Measurements from ENCODE around the gene NECTIN2.

The NECTIN2 gene
- total RNA-seq = 0 to 3.1 (median 0.85) reads per million in 9 experiments

DNA sequence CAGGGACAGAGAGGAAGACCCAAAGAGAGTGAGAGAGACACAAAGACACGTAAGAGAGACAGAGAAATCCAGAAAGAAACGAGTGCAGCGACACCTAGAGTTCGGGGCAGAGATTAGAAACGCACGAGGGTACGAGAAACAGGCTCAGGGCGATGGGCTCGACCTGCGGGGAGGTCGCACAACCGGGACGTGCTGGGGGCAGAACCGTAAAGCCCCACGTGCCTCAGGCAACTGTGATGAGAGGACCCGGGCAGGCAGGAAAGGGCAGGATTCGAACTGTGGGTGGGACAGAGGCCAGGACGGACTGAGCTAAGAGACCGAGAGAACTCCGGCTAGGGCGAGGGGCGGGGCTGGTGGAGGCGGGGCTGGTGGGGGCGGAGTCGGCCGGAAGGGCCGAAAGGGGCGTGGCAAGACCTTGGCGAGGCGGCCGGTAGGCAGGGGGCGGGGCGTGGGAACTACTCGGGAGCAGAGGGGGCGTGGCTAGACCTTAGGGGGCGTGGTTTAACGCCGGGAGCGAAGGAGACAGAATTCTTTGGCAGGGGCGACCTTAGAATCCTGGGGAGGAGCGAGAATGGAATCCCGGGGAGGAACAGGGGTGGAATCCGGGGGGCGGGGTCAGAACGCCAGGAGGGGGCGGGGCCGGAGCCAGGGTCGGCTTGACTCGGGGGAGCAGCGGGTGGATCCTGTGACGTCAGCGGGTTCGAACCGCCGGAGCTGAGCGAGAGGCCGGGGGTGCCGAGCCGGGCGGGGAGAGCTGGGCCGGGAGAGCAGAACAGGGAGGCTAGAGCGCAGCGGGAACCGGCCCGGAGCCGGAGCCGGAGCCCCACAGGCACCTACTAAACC, at the start of gene NECTIN2:
NECTIN2 (plus strand) TSS at position 686 of the 843 bp plus-strand sequence. CDS start 229 bp downstream, outside the sequence.
- Mint-ChIP-seq H3K4me3 (peak within 1 kb of the TSS; percentile 85 to 90), H3K27ac (peak within 1 kb of the TSS; percentile 74 to 82), H3K36me3 (ENCODE audit: insufficient read depth) (peaks cover 15% of the 10 kb centered on the region), H3K9me3 (no peaks in the 10 kb centered on the region), H3K27me3 (peaks cover 10 to 34% of the 10 kb centered on the region in 2 donors), H3K4me1 (ENCODE audit: low read depth in 2 of 2) (peaks cover 20 to 21% of the 10 kb centered on the region in 2 donors)
- ATAC-seq (replicated peaks) (peak; percentile 67), DNase-seq (peak; percentile 56 to 62 (median 61))

DNA sequence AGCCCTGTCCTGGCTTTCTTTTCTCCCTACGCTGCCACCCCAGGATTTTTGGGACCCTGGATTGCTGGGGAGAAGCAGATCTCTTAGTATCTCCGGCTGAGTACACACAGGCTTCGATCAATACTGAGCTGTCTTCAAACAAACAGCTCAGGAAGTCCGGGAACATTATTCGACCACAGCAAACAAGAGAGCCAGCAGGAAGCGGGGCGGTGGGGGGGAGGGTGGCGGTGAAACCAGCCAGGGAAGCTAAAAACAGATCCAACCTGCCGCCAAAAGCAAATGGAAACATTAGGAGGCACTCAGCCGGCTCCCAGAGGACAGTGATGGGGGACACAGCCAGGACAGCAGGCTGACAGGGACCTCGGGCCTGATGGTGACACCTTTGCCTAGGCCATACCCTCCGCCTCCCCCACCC, 49.4 kb upstream of the NECTIN2 start:
- H3K4me3 Mint-ChIP-seq = no peak overlapping the region
- H3K27ac Mint-ChIP-seq = no peak overlapping the region
- H3K9me3 Mint-ChIP-seq = no peaks in the 10 kb centered on the region

DNA sequence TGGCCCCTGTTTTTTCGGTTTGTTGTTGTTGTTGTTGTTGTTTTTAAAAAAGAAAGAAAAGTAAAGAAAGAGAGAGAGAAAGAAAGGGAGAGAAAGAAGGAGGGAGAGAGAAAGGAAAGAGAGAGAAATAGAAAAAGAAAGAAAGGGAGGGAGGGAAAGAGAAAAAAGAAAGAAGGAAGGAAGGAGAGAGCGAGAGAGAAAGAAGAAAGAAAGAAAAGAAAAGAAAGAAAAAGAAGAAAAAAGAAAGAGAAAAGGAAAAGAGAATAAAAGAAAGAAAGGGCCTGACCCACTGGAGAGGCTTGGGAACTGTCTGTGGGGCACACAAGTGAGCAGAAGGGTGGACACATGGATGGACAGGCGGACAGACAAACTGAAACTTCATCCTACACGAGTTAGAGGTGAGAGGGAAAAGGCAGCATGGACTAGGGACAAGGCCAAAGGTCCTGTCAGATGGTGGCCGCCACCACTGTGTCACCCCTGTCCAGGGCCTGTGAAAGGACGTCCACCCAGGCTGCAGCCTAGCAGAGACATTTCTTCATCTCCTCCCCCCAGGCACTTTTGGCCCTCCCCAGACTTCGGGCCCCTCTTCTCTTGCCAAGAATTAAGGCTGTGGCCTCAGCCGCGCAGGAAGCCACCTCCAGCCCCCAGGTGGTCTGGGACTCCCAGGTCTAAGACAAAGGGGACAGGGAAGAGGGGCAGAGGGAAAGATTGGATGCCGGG, 46.3 kb upstream of the NECTIN2 start:
- no peaks in the 10 kb centered on the region for H3K4me1 Mint-ChIP-seq (ENCODE audit: low read depth in 2 of 2)
- peaks cover 3% of the 10 kb centered on the region for H3K36me3 Mint-ChIP-seq (ENCODE audit: insufficient read depth)
- no peak for DNase-seq
- ATAC-seq (replicated peaks) = no peak
- no peaks in the 10 kb centered on the region for H3K9me3 Mint-ChIP-seq
- H3K27me3 Mint-ChIP-seq = peaks cover 5 to 8% of the 10 kb centered on the region in 2 donors
- peak overlapping the region in 1 of 2 donors; percentile 73 for H3K27ac Mint-ChIP-seq
- no peak overlapping the region for H3K4me3 Mint-ChIP-seq

More for the DNA sequence above, 49.4 kb upstream of the NECTIN2 start:
- ATAC-seq (replicated peaks) (no peak), DNase-seq (no peak)
- Mint-ChIP-seq H3K27me3 (peaks cover 10 to 16% of the 10 kb centered on the region in 2 donors), H3K4me1 (ENCODE audit: low read depth in 2 of 2) (no peaks in the 10 kb centered on the region), H3K36me3 (ENCODE audit: insufficient read depth) (peaks cover 3% of the 10 kb centered on the region)

DNA sequence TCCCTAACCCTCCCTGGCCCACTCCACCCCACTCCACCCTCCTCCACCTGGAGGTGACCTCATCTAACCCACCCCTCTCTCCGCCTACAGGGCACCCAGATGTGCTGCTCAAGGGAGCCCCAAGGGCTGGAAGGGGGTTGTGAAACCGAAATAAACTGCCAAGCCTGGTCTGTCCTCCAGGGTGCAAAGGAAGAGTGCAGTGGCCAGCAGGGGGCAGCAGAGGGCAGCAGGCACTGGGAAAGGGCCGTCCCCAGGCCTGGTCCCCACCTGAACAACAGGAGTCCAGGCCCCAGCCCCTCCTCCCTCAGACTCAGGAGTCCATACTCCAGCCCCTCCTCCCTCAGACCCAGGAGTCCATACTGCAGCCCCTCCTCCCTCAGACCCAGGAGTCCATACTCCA, 45.6 kb upstream of the NECTIN2 start:
- DNase-seq (peak; percentile 80 to 82 (median 81)), ATAC-seq (replicated peaks) (peak; percentile 100)
- no peaks in the 10 kb centered on the region for H3K9me3 Mint-ChIP-seq
- H3K36me3 Mint-ChIP-seq (ENCODE audit: insufficient read depth) = peaks cover 3% of the 10 kb centered on the region
- peaks cover 5 to 8% of the 10 kb centered on the region in 2 donors for H3K27me3 Mint-ChIP-seq
- H3K4me3 Mint-ChIP-seq = no peak overlapping the region
- peak overlapping the region in 1 of 2 donors; percentile 73 for H3K27ac Mint-ChIP-seq
- no peaks in the 10 kb centered on the region for H3K4me1 Mint-ChIP-seq (ENCODE audit: low read depth in 2 of 2)

DNA sequence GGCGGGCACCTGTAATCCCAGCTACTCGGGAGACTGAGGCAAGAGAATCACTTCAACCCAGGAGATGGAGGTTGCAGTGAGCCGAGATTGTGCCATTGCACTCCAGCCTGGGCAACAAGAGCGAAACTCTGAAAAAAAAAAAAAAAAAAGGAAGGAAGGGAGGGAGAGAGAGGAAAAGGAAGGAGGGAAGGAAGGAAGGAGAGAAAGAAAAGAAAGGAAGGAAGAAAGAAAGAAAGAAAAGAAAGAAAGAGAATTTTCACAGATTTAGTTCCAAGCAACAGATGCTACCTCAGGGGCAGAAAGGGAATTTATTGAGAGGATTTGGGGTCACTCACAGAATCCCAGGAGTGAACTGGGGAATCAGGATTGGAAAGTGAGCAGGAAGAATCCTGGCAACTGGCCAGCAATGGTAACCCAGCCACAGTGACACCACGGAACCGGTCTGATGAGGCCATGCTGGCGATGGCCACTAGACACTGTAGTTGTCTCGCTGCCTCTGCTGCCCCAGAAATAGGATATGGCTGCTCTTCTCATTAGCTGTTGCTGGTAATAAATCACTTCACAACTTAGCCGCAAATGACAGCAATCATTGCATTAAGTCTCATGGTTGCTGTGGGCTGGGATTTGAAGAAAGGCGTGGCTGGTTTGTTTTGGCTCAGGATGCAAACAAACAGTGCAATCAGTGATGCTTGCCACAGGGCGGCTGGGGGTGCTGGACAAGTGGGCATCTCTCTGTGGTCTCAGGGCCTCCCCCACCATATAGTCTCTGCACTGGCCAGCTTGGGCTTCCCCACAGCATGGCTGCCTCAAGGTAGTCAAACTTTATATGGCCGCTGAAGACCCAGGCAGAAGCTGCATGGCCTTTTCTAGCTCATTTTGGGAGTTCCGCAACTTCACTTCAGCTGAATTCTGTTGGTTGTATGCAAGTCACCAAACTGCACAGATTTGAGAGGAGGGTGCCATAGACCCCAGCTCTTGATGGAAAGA, 42.4 kb upstream of the NECTIN2 start:
- no peak for DNase-seq
- Mint-ChIP-seq H3K27ac (no peak overlapping the region), H3K9me3 (no peaks in the 10 kb centered on the region), H3K36me3 (ENCODE audit: insufficient read depth) (peaks cover 6% of the 10 kb centered on the region), H3K4me3 (no peak overlapping the region), H3K4me1 (ENCODE audit: low read depth in 2 of 2) (peaks cover 0 to 4% of the 10 kb centered on the region in 2 donors), H3K27me3 (peaks cover 12 to 30% of the 10 kb centered on the region in 2 donors)
- ATAC-seq (replicated peaks) = no peak

DNA sequence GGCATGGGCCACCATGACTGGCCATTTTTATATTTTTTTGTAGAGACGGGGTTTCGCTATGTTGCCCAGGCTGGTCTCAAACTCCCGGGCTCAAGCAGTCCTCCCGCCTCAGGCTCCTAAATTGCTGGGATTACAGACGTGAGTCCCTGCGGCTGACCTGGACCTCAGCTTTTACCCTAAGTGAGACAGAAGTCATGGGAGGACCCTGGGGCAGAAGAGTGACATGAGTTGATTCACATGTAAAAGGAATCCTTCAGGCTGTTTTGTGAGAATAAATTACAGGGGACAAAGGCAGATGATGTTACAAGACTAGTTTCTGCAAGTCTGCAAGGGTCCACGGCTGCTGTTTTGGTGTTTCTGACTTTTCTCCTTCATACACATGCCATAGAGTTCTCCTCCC, 39.8 kb upstream of the NECTIN2 start:
- DNase-seq (no peak), ATAC-seq (replicated peaks) (no peak)
- H3K4me1 Mint-ChIP-seq (ENCODE audit: low read depth in 2 of 2) = peaks cover 0 to 4% of the 10 kb centered on the region in 2 donors
- peaks cover 26 to 56% of the 10 kb centered on the region in 2 donors for H3K27me3 Mint-ChIP-seq
- no peaks in the 10 kb centered on the region for H3K9me3 Mint-ChIP-seq
- no peak overlapping the region for H3K27ac Mint-ChIP-seq
- H3K36me3 Mint-ChIP-seq (ENCODE audit: insufficient read depth) = peaks cover 3% of the 10 kb centered on the region
- no peak overlapping the region for H3K4me3 Mint-ChIP-seq

DNA sequence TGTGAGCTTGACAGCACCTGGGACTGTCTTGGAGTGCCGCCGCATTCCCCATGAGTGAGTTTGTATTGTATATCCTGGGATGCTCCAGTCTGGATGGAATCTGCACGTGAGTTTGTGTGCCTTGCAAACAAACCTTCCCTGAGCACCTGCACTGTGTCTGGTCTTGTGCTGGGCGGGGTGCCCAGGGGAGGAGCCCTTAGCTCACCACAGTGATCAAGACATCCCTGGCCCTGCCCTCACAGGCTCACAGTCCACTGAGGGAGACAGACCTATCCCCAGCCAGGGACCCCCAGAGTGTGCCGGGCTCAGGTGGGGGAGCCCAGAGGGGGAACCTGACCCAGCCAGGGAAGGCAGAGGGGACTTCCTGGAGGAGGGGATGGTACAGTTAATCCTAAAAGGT, 38.9 kb upstream of the NECTIN2 start:
- no peak overlapping the region for H3K27ac Mint-ChIP-seq
- peaks cover 0 to 4% of the 10 kb centered on the region in 2 donors for H3K4me1 Mint-ChIP-seq (ENCODE audit: low read depth in 2 of 2)
- no peak overlapping the region for H3K4me3 Mint-ChIP-seq
- DNase-seq (no peak), ATAC-seq (replicated peaks) (no peak)
- peaks cover 3% of the 10 kb centered on the region for H3K36me3 Mint-ChIP-seq (ENCODE audit: insufficient read depth)
- H3K9me3 Mint-ChIP-seq = no peaks in the 10 kb centered on the region
- peaks cover 33 to 63% of the 10 kb centered on the region in 2 donors for H3K27me3 Mint-ChIP-seq

DNA sequence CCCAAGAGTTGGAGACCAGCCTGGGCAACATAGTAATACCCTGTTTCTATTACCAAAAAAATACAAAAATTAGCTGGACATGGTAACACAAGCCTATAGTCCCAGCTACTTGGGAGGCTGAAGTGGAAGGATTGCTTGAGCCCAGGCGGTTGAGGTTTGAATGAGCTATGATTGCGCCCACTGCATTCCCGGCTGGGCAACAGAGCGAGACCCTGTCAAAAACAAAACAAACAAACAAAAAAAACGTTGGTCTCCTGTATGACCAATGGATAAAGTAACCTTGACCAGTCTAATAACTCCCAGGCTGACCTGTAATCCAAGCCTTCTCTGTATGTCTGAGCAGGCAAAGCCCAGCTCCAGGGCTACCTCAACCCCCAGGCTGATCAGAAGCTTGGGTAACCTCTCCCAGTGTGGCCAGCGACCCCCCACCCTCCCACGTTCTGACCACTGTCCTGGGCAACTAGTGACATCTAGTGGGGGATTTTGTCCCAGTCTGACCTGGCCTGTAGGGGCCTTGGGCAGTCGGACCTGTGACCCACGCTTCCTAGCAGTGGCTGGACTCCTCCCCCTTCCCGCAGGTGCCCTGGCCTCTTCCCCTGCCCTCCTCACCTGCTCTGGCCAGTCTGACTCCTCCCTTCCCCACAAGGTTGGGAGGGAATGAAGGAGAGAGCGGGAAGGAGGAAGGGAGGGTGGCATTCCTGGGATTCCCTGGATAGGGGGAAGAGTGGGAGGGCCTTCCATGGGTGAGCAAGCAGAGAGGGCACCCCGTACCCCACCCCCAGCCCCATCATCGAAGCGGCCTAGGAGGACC, 38.2 kb upstream of the NECTIN2 start:
- Mint-ChIP-seq H3K4me1 (ENCODE audit: low read depth in 2 of 2) (peaks cover 0 to 4% of the 10 kb centered on the region in 2 donors), H3K27ac (no peak overlapping the region), H3K4me3 (peak overlapping the region in 1 of 2 donors; percentile 48), H3K27me3 (peaks cover 33 to 58% of the 10 kb centered on the region in 2 donors), H3K9me3 (no peaks in the 10 kb centered on the region), H3K36me3 (ENCODE audit: insufficient read depth) (peaks cover 3% of the 10 kb centered on the region)
- DNase-seq (no peak), ATAC-seq (replicated peaks) (no peak)

DNA sequence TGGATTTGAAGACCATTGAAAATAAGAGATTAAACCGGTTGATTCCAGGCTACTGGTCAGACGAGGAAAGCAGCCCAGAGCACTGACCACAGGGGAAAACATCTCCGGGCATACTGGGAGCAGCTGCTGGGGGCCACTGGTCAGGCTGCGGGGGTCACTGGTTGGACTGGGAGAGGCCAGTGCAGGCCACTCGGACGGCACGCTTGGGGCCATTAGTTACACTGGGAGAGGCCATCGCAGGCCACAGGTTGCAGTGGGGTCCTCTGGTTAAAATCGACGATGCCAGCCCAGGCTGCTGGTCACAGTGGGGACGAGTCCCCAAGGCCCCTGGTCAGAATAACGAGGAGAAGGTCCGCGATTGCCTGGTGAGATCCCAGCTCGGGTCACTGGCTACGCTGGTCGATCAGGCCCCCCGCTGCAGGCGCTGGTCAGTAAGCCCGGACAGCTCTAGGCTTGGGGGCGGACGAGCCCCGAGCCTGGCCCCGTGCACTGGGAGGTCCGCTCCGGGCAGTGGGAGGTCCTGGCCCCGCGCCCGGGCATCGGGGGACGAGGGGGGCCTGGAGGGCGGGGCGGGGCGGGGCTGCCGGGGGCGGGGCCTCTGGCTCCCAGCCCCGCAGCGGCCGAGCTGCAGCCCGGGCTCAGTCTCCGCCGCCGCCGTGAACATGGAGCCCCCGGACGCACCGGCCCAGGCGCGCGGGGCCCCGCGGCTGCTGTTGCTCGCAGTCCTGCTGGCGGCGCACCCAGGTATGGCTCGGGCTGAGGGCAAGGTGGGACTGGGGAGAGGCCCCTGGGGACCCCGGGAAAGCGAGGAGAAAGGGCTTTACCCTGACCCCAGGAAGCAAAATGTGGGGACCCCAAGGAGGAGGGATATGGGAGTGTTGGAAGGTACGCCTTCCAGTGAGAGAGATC, 37.4 kb upstream of the NECTIN2 start, which contains the start of gene BCAM:
BCAM (plus strand) TSS at position 641 of the 909 bp plus-strand sequence; CDS start at position 663, 22 bp downstream.
- ATAC-seq (replicated peaks) = peak; percentile 21
- Mint-ChIP-seq H3K36me3 (ENCODE audit: insufficient read depth) (peaks cover 3% of the 10 kb centered on the region), H3K27ac (no peak within 1 kb of the TSS), H3K9me3 (no peaks in the 10 kb centered on the region), H3K27me3 (peaks cover 33 to 58% of the 10 kb centered on the region in 2 donors), H3K4me1 (ENCODE audit: low read depth in 2 of 2) (peaks cover 0 to 4% of the 10 kb centered on the region in 2 donors), H3K4me3 (peak within 1 kb of the TSS in 1 of 2 donors; percentile 48)
- no peak for DNase-seq

DNA sequence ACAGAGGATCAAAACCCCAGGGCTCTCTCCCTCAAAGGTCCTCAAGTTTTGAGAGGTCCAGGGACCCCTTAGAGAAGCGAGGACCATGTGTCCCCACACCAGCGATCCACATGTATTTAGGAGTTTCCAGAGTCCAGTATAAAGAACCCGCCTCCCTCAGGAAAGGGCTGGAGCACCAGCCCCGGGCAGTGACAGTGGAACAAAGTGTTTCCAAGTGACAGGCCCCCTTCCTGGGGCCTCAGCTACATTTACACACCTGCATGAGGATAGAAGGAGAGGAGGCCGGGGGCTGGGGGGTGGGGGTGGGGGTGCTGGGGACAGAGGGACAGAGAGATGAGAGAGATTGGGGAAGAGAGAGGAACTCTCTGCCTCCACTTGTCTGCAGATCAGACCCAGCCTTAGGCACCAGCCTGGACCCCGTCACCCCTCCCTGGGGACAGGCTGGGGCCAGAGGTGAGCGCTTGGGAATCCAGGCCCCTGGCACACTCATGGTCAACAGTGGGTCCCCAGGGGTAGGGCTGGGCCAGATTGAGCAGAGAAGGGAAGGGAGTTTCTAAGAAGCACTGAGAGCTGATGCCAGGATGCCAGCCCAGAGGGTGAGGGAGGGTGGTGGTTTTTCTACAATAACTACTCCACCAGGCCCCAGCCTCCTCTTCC, 36.4 kb upstream of the NECTIN2 start:
- Mint-ChIP-seq H3K4me3 (peak overlapping the region in 1 of 2 donors; percentile 27), H3K27me3 (peaks cover 33 to 58% of the 10 kb centered on the region in 2 donors), H3K4me1 (ENCODE audit: low read depth in 2 of 2) (peaks cover 0 to 4% of the 10 kb centered on the region in 2 donors), H3K27ac (no peak overlapping the region), H3K9me3 (no peaks in the 10 kb centered on the region), H3K36me3 (ENCODE audit: insufficient read depth) (peaks cover 3% of the 10 kb centered on the region)
- ATAC-seq (replicated peaks) = no peak
- DNase-seq = no peak
